ENCODE measurements around the gene PARD3. TPM values are rescaled to one million over a fixed set of nuclear protein-coding genes. Genes with fewer than 3 reads are reported as not detected.
"Not testable (repeated sequence)": the region's sequence is repeated elsewhere in the genome, so short reads cannot be mapped to it uniquely, and the experiment has no call there.

The PARD3 gene
- total RNA-seq, 1 experiment from 2014 or later: 51.8 TPM

GRCh38 chr10:34844448-34844847 is 29.4 kb upstream of the PARD3 start:
- DNase-seq (ENCODE audit: low spot score) (no peak), ATAC-seq (no peak)
- CTCF ChIA-PET: no interaction called here
- TF ChIP-seq, protein P1, sequence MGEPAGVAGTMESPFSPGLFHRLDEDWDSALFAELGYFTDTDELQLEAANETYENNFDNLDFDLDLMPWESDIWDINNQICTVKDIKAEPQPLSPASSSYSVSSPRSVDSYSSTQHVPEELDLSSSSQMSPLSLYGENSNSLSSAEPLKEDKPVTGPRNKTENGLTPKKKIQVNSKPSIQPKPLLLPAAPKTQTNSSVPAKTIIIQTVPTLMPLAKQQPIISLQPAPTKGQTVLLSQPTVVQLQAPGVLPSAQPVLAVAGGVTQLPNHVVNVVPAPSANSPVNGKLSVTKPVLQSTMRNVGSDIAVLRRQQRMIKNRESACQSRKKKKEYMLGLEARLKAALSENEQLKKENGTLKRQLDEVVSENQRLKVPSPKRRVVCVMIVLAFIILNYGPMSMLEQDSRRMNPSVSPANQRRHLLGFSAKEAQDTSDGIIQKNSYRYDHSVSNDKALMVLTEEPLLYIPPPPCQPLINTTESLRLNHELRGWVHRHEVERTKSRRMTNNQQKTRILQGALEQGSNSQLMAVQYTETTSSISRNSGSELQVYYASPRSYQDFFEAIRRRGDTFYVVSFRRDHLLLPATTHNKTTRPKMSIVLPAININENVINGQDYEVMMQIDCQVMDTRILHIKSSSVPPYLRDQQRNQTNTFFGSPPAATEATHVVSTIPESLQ (CRISPR knock-in tag; IDR thresholded peaks at IDR 0.05): no peak
- no peak for TF ChIP-seq ZNF425 (CRISPR knock-in tag; conservative IDR thresholded peaks at IDR 0.05)
- Mint-ChIP-seq H3K9me3 (no peaks in the 10 kb centered on the region), H3K27me3 (ENCODE audit: low read depth) (no peaks in the 10 kb centered on the region), H3K4me1 (peaks cover 5% of the 10 kb centered on the region), H3K4me3 (no peak overlapping the region), H3K36me3 (no peaks in the 10 kb centered on the region), H3K27ac (no peak overlapping the region)
- POLR2A ChIA-PET: interaction anchor here (0.7 kb wide), 1 partner anchor 342 kb away, joined by 5 read pairs; no protein-coding TSS in a partner anchor

- H3K27me3 Mint-ChIP-seq (ENCODE audit: low read depth); ATAC-seq; H3K4me1 Mint-ChIP-seq; H3K9me3 Mint-ChIP-seq; POLR2A ChIA-PET; H3K36me3 Mint-ChIP-seq; H3K4me3 Mint-ChIP-seq; CTCF ChIA-PET; H3K27ac Mint-ChIP-seq; DNase-seq (ENCODE audit: low spot score): not testable (repeated sequence)
Measured at GRCh38 chr10:34843470-34843869, 28.4 kb upstream of the PARD3 start.

GRCh38 chr10:34838366-34838900 is 23.3 kb upstream of the PARD3 start:
- no peak overlapping the region for H3K4me3 Mint-ChIP-seq
- peaks cover 2% of the 10 kb centered on the region; the same call in 1 of the 2 replicates for H3K4me1 Mint-ChIP-seq
- H3K27ac Mint-ChIP-seq: no peak overlapping the region
- ChIA-PET POLR2A (no interaction called here), CTCF (interaction anchor here (1.1 kb wide), 1 partner anchor 156 kb away, joined by 3 read pairs; no protein-coding TSS in a partner anchor)
- H3K27me3 Mint-ChIP-seq (ENCODE audit: low read depth): no peaks in the 10 kb centered on the region
- no peaks in the 10 kb centered on the region for H3K36me3 Mint-ChIP-seq
- ATAC-seq: no peak
- DNase-seq (ENCODE audit: low spot score): no peak
- peaks cover 4% of the 10 kb centered on the region; the same call in 1 of the 2 replicates for H3K9me3 Mint-ChIP-seq
- no peak for TF ChIP-seq USF2 (CRISPR knock-in tag; IDR thresholded peaks at IDR 0.05)
- no peak for TF ChIP-seq OVOL2 (CRISPR knock-in tag; IDR thresholded peaks at IDR 0.05; ENCODE audit: borderline replicate concordance)
- no peak for TF ChIP-seq E2F4 (CRISPR knock-in tag; IDR thresholded peaks at IDR 0.05; ENCODE audit: borderline replicate concordance, low read depth)
- TF ChIP-seq JUN (CRISPR knock-in tag; IDR thresholded peaks at IDR 0.05): no peak
- TF ChIP-seq ZNF317 (CRISPR knock-in tag; IDR thresholded peaks at IDR 0.05; ENCODE audit: borderline replicate concordance, low read depth): no peak
- no peak for TF ChIP-seq MXD4 (CRISPR knock-in tag; IDR thresholded peaks at IDR 0.05; ENCODE audit: borderline replicate concordance)
- no peak for TF ChIP-seq NFATC4 (CRISPR knock-in tag; IDR thresholded peaks at IDR 0.05)
- no peak for TF ChIP-seq ZNF232 (CRISPR knock-in tag; IDR thresholded peaks at IDR 0.05)
- TF ChIP-seq GTF2I (CRISPR knock-in tag; conservative IDR thresholded peaks at IDR 0.05): no peak
- TF ChIP-seq ZNF396 (CRISPR knock-in tag; IDR thresholded peaks at IDR 0.05; ENCODE audit: borderline replicate concordance): no peak
- TF ChIP-seq, protein P2, sequence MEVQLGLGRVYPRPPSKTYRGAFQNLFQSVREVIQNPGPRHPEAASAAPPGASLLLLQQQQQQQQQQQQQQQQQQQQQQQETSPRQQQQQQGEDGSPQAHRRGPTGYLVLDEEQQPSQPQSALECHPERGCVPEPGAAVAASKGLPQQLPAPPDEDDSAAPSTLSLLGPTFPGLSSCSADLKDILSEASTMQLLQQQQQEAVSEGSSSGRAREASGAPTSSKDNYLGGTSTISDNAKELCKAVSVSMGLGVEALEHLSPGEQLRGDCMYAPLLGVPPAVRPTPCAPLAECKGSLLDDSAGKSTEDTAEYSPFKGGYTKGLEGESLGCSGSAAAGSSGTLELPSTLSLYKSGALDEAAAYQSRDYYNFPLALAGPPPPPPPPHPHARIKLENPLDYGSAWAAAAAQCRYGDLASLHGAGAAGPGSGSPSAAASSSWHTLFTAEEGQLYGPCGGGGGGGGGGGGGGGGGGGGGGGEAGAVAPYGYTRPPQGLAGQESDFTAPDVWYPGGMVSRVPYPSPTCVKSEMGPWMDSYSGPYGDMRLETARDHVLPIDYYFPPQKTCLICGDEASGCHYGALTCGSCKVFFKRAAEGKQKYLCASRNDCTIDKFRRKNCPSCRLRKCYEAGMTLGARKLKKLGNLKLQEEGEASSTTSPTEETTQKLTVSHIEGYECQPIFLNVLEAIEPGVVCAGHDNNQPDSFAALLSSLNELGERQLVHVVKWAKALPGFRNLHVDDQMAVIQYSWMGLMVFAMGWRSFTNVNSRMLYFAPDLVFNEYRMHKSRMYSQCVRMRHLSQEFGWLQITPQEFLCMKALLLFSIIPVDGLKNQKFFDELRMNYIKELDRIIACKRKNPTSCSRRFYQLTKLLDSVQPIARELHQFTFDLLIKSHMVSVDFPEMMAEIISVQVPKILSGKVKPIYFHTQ (CRISPR knock-in tag; IDR thresholded peaks at IDR 0.05): no peak
- TF ChIP-seq ETV6 (CRISPR knock-in tag; IDR thresholded peaks at IDR 0.05): no peak
- no peak for TF ChIP-seq FOXP1 (CRISPR knock-in tag; IDR thresholded peaks at IDR 0.05; ENCODE audit: borderline replicate concordance)
- TF ChIP-seq NFE2L1 (CRISPR knock-in tag; IDR thresholded peaks at IDR 0.05): no peak
- TF ChIP-seq, protein P3, sequence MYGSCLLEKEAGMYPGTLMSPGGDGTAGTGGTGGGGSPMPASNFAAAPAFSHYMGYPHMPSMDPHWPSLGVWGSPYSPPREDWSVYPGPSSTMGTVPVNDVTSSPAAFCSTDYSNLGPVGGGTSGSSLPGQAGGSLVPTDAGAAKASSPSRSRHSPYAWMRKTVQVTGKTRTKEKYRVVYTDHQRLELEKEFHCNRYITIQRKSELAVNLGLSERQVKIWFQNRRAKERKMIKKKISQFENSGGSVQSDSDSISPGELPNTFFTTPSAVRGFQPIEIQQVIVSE (CRISPR knock-in tag; IDR thresholded peaks at IDR 0.05; ENCODE audit: borderline replicate concordance): no peak
- no peak for TF ChIP-seq SP1 (CRISPR knock-in tag; conservative IDR thresholded peaks at IDR 0.05)
- TF ChIP-seq RORB (CRISPR knock-in tag; IDR thresholded peaks at IDR 0.05): no peak
- no peak for TF ChIP-seq ATF1 (CRISPR knock-in tag; IDR thresholded peaks at IDR 0.05)
- TF ChIP-seq ZNF512 (CRISPR knock-in tag; IDR thresholded peaks at IDR 0.05; ENCODE audit: borderline replicate concordance): no peak
